Gastrocnemius medialis (tissue), 4 donors: ENCODE data around the gene CWH43.
"Not testable (repeated sequence)": the region's sequence is repeated elsewhere in the genome, so short reads cannot be mapped to it uniquely, and the experiment has no call there.

Experiments
- CTCF ChIP-seq, 5 experiments: fragments of 450-650 bp in 3 of 5; fragments of 200-600 bp in 2 of 5; sonication (generic) in 2 of 5; IDR thresholded peaks in 4 of 5; conservative IDR thresholded peaks in 1 of 5; 1 replicate in 4 of 5; 2 replicates in 1 of 5; pipeline ENCODE4 v1.5.1; 2016 to 2019; ENCODE audit warnings: antibody characterized with exemption in 5 of 5, mild to moderate bottlenecking in 3 of 5, moderate library complexity in 3 of 5
- POLR2A ChIP-seq, 2 donors: fragments of 450-650 bp; IDR thresholded peaks; one replicate each; pipeline ENCODE4 v1.6.1; 2017; ENCODE audit warnings: antibody characterized with exemption in 2 of 2, mild to moderate bottlenecking in 2 of 2, moderate library complexity in 2 of 2

DNA sequence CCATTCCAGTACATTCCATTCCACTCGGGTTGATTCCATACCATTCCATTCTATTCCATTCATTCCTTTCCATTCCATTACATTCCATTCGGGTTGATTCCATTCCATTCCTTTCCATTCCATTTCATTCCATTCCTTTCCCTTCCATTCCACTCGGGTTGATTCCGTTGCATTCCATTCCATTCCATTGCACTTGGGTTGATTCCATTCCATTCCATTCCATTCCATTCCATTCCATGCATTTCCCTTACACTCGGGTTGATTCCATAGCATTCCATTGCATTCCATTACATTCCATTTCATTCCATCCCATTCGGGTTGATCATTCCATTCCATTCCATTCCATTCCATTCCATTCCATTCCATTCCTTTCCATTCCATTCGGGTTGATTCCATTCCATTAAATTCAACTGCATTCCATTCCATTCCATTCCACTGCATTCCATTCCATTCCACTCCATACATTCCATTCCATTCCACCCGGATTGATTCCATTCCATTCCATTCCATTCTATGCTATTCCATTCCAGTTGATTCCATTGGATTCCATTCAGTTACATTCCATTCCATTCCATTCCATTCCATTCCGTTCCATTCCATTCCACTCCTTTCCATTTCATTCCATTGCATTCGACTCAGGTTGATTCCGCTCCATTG lies 119.3 kb downstream of the CWH43 start:
- TF ChIP-seq CTCF (IDR thresholded peaks at IDR 0.05 in 4 of 5, conservative IDR thresholded peaks at IDR 0.05 in 1 of 5); POLR2A (IDR thresholded peaks at IDR 0.05): not testable (repeated sequence)
